GM12878 (cell line): Measurements from ENCODE around the gene DIAPH1.

Source experiments
- CREB1 ChIP-seq: IDR thresholded peaks from 2 replicates; pipeline ENCODE4 v1.6.1; 2012; ENCODE audit warnings: low read depth, mild to moderate bottlenecking, inconsistent platforms
- ESRRA ChIP-seq: IDR thresholded peaks from 2 replicates; pipeline ENCODE4 v1.6.1; 2012; ENCODE audit warnings: mild to moderate bottlenecking, low read length, improper control_type of control experiment
- MYC ChIP-seq: IDR thresholded peaks from 2 replicates; pipeline ENCODE4 v1.6.1; 2011; ENCODE audit warnings: mild to moderate bottlenecking, low read length, moderate library complexity, inconsistent platforms; ENCODE audit not compliant: insufficient read depth, insufficient replicate concordance, insufficient read length, severe bottlenecking
- POLR2A ChIP-seq: IDR thresholded peaks from 2 replicates; pipeline ENCODE4 v1.6.1; 2011; ENCODE audit warnings: low read depth, mild to moderate bottlenecking, low read length
- POLR2AphosphoS2 ChIP-seq: IDR thresholded peaks from 2 replicates; pipeline ENCODE4 v1.6.1; 2011; ENCODE audit warnings: low read depth, mild to moderate bottlenecking, low read length, improper control_type of control experiment, moderate library complexity
- SREBF2 ChIP-seq: IDR thresholded peaks from 2 replicates; pipeline ENCODE4 v1.6.1; 2012; ENCODE audit warnings: mild to moderate bottlenecking, low read length
- TF ChIP-seq, protein P1 (sequence below), 3 experiments: IDR thresholded peaks in 2 of 3; conservative IDR thresholded peaks in 1 of 3; 2 replicates each; pipeline ENCODE4 v1.5.1; 2011; ENCODE audit warnings: low read depth in 3 of 3, low read length in 3 of 3, mild to moderate bottlenecking in 3 of 3, control low read depth in 2 of 3, moderate library complexity in 2 of 3, inconsistent platforms in 1 of 3, mixed read lengths in 1 of 3; ENCODE audit not compliant: control insufficient read depth in 2 of 3, insufficient read depth in 1 of 3; ENCODE audit errors: extremely low read depth in 1 of 3
- TF ChIP-seq, protein P2 (sequence below): fragments of 450-650 bp; IDR thresholded peaks from 2 replicates; pipeline ENCODE4 v1.6.1; 2016; ENCODE audit warnings: mild to moderate bottlenecking, moderate library complexity, borderline replicate concordance

DNA sequence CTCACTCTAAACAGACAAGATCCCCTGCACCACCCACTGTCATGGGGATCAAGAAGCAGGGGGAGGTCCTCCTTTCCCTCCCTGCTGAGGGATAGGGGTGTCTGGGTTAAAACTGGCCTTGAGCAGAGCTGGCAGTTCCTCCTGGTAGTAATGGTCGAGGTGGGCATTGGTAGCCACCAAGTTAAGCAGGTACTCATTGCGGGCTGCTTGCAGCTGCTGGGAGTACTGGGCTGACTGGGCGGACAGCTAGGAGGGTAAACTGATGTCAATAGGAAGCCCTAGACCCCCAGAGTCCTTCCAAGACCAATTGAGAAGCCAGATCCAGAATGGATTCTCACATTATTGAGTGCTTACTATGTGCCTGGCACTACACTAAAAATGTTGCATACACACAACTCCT, 29.1 kb upstream of the DIAPH1 start:
- TF ChIP-seq POLR2AphosphoS2 = no peak
- TF ChIP-seq, protein P1, sequence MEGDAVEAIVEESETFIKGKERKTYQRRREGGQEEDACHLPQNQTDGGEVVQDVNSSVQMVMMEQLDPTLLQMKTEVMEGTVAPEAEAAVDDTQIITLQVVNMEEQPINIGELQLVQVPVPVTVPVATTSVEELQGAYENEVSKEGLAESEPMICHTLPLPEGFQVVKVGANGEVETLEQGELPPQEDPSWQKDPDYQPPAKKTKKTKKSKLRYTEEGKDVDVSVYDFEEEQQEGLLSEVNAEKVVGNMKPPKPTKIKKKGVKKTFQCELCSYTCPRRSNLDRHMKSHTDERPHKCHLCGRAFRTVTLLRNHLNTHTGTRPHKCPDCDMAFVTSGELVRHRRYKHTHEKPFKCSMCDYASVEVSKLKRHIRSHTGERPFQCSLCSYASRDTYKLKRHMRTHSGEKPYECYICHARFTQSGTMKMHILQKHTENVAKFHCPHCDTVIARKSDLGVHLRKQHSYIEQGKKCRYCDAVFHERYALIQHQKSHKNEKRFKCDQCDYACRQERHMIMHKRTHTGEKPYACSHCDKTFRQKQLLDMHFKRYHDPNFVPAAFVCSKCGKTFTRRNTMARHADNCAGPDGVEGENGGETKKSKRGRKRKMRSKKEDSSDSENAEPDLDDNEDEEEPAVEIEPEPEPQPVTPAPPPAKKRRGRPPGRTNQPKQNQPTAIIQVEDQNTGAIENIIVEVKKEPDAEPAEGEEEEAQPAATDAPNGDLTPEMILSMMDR (IDR thresholded peaks at IDR 0.05 in 2 of 3, conservative IDR thresholded peaks at IDR 0.05 in 1 of 3; ENCODE audit: control insufficient read depth in 2 of 3, extremely low read depth in 1 of 3, insufficient read depth in 1 of 3, low read depth in 3 of 3, low read length in 3 of 3) = no peak
- no peak for TF ChIP-seq MYC
- TF ChIP-seq, protein P2, sequence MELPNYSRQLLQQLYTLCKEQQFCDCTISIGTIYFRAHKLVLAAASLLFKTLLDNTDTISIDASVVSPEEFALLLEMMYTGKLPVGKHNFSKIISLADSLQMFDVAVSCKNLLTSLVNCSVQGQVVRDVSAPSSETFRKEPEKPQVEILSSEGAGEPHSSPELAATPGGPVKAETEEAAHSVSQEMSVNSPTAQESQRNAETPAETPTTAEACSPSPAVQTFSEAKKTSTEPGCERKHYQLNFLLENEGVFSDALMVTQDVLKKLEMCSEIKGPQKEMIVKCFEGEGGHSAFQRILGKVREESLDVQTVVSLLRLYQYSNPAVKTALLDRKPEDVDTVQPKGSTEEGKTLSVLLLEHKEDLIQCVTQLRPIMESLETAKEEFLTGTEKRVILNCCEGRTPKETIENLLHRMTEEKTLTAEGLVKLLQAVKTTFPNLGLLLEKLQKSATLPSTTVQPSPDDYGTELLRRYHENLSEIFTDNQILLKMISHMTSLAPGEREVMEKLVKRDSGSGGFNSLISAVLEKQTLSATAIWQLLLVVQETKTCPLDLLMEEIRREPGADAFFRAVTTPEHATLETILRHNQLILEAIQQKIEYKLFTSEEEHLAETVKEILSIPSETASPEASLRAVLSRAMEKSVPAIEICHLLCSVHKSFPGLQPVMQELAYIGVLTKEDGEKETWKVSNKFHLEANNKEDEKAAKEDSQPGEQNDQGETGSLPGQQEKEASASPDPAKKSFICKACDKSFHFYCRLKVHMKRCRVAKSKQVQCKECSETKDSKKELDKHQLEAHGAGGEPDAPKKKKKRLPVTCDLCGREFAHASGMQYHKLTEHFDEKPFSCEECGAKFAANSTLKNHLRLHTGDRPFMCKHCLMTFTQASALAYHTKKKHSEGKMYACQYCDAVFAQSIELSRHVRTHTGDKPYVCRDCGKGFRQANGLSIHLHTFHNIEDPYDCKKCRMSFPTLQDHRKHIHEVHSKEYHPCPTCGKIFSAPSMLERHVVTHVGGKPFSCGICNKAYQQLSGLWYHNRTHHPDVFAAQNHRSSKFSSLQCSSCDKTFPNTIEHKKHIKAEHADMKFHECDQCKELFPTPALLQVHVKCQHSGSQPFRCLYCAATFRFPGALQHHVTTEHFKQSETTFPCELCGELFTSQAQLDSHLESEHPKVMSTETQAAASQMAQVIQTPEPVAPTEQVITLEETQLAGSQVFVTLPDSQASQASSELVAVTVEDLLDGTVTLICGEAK = no peak
- no peak for TF ChIP-seq ESRRA
- TF ChIP-seq CREB1 = no peak
- no peak for TF ChIP-seq SREBF2
- TF ChIP-seq POLR2A = no peak
